Tibial artery (tissue), 4 donors: ENCODE data around the gene FAM151B.
A peak's percentile ranks its signal among the peaks of the same experiment; 100 is the strongest.

Source experiments
- DNase-seq, 2 donors: peaks; one replicate each; pipeline ENCODE4 v3.0.0-alpha.2; 2019
- H3K27ac ChIP-seq, 2 donors: fragments of 200-600 bp; sonication (generic) in 1 of 2; 1 replicate in 1 of 2; 2 replicates in 1 of 2; pipeline ENCODE4 v1.5.1; 2018 to 2019; ENCODE audit warnings: mild to moderate bottlenecking in 1 of 2
- H3K27me3 ChIP-seq, 2 donors: fragments of 200-600 bp; sonication (generic) in 1 of 2; one replicate each; pipeline versions ENCODE4 v1.5.1 to v1.6.0; 2016 to 2019
- H3K36me3 ChIP-seq, 3 donors: fragments of 200-600 bp; sonication (generic) in 2 of 3; one replicate each; pipeline ENCODE4 v1.5.1; 2016 to 2019; ENCODE audit warnings: mild to moderate bottlenecking in 2 of 3
- H3K4me1 ChIP-seq, 4 donors: fragments of 200-600 bp; sonication (generic) in 2 of 4; 1 replicate in 3 of 4; 2 replicates in 1 of 4; pipeline ENCODE4 v1.5.1; 2016 to 2019
- H3K4me3 ChIP-seq, 2 donors: fragments of 200-600 bp; sonication (generic) in 1 of 2; 1 replicate in 1 of 2; 2 replicates in 1 of 2; pipeline ENCODE4 v1.5.1; 2018 to 2019; ENCODE audit warnings: mild to moderate bottlenecking in 2 of 2
- H3K9me3 ChIP-seq, 3 donors: fragments of 200-600 bp; sonication (generic) in 1 of 3; one replicate each; pipeline ENCODE4 v1.5.1; 2016 to 2019
- intact Hi-C: fragments of 100-400 bp; cut with DNase I; formaldehyde crosslinking; loops from one replicate; pipeline ENCODE4 v1.15.0; 2023; ENCODE audit warnings: low total_unique reads
- TF ChIP-seq, protein P1 (sequence below), 2 experiments: fragments of 200-600 bp in 1 of 2; fragments of 450-650 bp in 1 of 2; IDR thresholded peaks; one replicate each; pipeline ENCODE4 v1.5.1; 2017 to 2019; ENCODE audit warnings: antibody characterized with exemption in 2 of 2, mild to moderate bottlenecking in 1 of 2, moderate library complexity in 1 of 2

The FAM151B gene, protein sequence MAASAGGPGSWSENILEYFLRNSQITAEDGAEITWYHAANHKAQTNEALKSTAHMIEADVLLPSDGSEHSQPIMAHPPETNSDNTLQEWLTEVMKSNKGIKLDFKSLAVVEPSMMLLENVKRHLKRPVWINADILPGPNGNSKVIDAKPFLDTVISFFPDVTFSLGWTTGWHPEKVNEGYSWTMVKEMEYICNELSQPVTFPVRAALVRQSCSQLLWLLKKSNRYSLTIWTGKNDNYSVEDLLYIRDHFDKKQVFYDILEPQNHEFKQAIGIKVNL

DNA sequence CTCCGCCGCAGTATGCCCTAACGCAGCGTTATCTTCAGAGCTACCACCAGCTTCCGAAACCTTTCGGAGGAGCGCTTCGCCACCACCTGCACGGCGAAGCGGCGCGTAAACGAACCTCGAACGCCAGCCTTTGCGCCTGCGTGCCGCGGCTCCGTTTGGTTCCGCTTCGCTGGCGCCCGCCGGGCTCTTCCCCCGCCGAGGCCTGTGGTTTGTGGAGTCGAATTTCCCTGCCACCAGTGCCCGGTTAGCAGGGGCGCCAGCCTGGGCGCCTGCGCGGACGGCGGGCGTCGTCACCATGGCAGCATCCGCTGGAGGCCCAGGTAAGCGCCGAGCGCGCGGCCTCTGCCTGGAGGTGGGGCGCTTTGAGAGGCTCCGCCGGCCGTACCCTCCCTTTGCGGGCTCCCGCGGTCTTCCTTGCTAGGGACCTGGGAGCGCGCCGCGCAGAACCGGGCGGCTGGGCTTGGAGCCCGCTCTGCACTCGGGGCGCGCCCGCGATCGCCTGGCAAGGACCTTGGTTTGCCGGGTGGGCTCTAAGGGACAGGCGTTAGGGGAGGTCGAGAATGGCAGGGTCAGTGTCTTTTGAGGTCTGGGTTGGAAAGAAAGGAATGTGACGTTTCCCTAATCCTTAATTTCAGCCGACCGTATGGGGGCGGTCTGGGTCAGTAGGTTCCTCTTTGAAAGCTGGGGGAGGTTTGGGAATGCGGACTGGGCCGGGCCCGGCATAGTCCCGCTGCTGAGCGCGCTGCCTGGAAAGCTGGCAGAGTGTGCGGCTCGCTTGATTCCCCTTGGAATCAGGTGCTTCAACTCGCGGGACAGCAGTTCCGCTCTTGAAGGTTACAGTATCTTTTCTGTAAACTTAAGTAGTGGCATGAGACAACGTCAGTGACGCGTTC is at the start of gene FAM151B:
FAM151B (plus strand) TSS at position 272 of the 893 bp plus-strand sequence; CDS start at position 296, 24 bp downstream.
- H3K4me1 ChIP-seq = peaks cover 0 to 7% (median 5%) of the 10 kb centered on the region in 4 donors
- TF ChIP-seq, protein P1, sequence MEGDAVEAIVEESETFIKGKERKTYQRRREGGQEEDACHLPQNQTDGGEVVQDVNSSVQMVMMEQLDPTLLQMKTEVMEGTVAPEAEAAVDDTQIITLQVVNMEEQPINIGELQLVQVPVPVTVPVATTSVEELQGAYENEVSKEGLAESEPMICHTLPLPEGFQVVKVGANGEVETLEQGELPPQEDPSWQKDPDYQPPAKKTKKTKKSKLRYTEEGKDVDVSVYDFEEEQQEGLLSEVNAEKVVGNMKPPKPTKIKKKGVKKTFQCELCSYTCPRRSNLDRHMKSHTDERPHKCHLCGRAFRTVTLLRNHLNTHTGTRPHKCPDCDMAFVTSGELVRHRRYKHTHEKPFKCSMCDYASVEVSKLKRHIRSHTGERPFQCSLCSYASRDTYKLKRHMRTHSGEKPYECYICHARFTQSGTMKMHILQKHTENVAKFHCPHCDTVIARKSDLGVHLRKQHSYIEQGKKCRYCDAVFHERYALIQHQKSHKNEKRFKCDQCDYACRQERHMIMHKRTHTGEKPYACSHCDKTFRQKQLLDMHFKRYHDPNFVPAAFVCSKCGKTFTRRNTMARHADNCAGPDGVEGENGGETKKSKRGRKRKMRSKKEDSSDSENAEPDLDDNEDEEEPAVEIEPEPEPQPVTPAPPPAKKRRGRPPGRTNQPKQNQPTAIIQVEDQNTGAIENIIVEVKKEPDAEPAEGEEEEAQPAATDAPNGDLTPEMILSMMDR (IDR thresholded peaks at IDR 0.05) = no peak
- H3K27me3 ChIP-seq = no peaks in the 10 kb centered on the region
- H3K36me3 ChIP-seq = peaks cover under 1 to 17% (median under 1%) of the 10 kb centered on the region in 3 donors
- H3K9me3 ChIP-seq = peaks cover 0 to 3% (median 0%) of the 10 kb centered on the region in 3 donors
- H3K4me3 ChIP-seq = peak within 1 kb of the TSS; percentile 65 to 87
- H3K27ac ChIP-seq = peak within 1 kb of the TSS; percentile 65 to 66
- peak; percentile 60 to 87 for DNase-seq
- intact Hi-C loops = no loop called here

DNA sequence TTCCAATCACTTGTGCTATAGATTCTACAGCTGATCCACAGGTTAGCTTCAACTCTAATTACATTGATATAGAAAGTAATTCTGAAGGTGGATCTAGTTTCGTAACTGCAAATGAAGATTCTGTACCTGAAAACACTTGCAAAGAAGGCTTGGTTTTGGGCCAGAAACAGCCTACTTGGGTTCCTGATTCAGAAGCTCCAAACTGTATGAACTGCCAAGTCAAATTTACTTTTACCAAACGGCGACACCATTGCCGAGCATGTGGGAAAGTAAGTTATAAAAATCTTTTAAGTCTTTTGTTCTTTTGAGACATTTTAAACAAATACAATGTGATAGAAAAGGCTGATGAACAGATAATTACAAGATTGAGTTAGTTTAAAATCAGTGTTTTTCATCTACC is 49.2 kb upstream of the FAM151B start:
- H3K4me3 ChIP-seq = no peak overlapping the region
- no peaks in the 10 kb centered on the region for H3K4me1 ChIP-seq
- intact Hi-C loops = no loop called here
- H3K36me3 ChIP-seq = peaks cover 33 to 62% (median 60%) of the 10 kb centered on the region in 3 donors
- no peaks in the 10 kb centered on the region for H3K27me3 ChIP-seq
- no peaks in the 10 kb centered on the region for H3K9me3 ChIP-seq
- H3K27ac ChIP-seq = no peak overlapping the region
- TF ChIP-seq, protein P1 (IDR thresholded peaks at IDR 0.05) = no peak
- DNase-seq = no peak

DNA sequence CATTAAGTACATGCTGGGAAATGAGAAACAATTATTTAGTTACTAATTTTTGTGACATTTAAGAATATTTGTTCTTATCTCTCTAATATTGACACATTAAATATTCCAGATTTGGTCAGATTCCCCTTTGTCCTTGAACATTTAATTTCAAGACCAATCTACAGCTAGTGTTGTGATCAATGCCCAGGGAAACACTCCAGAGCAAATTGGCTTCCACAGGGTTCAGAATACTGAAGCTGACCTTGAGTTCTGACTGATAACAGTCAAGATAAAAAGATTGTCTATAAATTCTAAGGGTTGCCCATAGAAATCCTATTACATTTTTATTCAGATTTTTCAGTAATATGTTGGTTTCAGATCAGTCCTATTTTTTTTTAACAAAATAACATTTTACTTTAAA is 48.7 kb upstream of the FAM151B start:
- TF ChIP-seq, protein P1 (IDR thresholded peaks at IDR 0.05) = no peak
- peaks cover 35 to 65% (median 63%) of the 10 kb centered on the region in 3 donors for H3K36me3 ChIP-seq
- no peaks in the 10 kb centered on the region for H3K27me3 ChIP-seq
- no peaks in the 10 kb centered on the region for H3K9me3 ChIP-seq
- no peak overlapping the region for H3K4me3 ChIP-seq
- H3K4me1 ChIP-seq = no peaks in the 10 kb centered on the region
- no peak overlapping the region for H3K27ac ChIP-seq
- no peak for DNase-seq
- intact Hi-C loops = no loop called here

DNA sequence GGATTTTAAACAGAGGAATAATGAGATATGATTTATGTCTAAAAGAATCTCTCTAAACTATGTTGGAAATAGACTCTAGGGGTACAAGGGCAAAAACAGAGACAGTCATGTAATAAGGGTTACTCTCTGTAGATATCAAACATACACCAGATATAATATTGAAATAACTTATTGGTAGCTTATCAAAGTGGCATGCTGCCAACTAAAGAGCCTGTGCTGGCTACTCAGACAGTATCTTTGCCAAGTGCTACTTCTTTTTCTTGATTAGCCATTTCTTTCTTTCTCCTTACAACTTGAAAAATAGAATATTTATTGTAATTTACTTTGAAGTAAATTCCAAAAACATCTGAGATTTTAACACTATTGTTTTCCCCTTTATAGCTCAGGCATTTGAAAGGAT is 45.2 kb upstream of the FAM151B start:
- Histone ChIP-seq H3K27ac (no peak overlapping the region), H3K9me3 (no peaks in the 10 kb centered on the region), H3K4me3 (no peak overlapping the region), H3K36me3 (peaks cover 37 to 61% (median 53%) of the 10 kb centered on the region in 3 donors), H3K4me1 (no peaks in the 10 kb centered on the region), H3K27me3 (no peaks in the 10 kb centered on the region)
- TF ChIP-seq, protein P1 (IDR thresholded peaks at IDR 0.05) = no peak
- intact Hi-C loops = no loop called here
- DNase-seq = no peak

GRCh38 chr5:80453366-80453765 is 34.5 kb upstream of the FAM151B start:
- H3K27ac ChIP-seq = no peak overlapping the region
- TF ChIP-seq, protein P1 (IDR thresholded peaks at IDR 0.05) = no peak
- DNase-seq = no peak
- no peaks in the 10 kb centered on the region for H3K9me3 ChIP-seq
- intact Hi-C loops = no loop called here
- H3K36me3 ChIP-seq = peaks cover 39 to 58% (median 45%) of the 10 kb centered on the region in 3 donors
- H3K27me3 ChIP-seq = no peaks in the 10 kb centered on the region
- no peak overlapping the region for H3K4me3 ChIP-seq
- no peaks in the 10 kb centered on the region for H3K4me1 ChIP-seq
